Measurements from ENCODE around the gene MORN2. TPM values are rescaled to one million over a fixed set of nuclear protein-coding genes. Genes with fewer than 3 reads are reported as not detected.
A peak's percentile ranks its signal among the peaks of the same experiment; 100 is the strongest.

The MORN2 gene
- total and polyA plus RNA-seq, 2 of the 13 experiments (the other 11 are each of a cell fraction or from before 2014, with no cell fraction given), result 7.0 to 28.0 TPM

DNA sequence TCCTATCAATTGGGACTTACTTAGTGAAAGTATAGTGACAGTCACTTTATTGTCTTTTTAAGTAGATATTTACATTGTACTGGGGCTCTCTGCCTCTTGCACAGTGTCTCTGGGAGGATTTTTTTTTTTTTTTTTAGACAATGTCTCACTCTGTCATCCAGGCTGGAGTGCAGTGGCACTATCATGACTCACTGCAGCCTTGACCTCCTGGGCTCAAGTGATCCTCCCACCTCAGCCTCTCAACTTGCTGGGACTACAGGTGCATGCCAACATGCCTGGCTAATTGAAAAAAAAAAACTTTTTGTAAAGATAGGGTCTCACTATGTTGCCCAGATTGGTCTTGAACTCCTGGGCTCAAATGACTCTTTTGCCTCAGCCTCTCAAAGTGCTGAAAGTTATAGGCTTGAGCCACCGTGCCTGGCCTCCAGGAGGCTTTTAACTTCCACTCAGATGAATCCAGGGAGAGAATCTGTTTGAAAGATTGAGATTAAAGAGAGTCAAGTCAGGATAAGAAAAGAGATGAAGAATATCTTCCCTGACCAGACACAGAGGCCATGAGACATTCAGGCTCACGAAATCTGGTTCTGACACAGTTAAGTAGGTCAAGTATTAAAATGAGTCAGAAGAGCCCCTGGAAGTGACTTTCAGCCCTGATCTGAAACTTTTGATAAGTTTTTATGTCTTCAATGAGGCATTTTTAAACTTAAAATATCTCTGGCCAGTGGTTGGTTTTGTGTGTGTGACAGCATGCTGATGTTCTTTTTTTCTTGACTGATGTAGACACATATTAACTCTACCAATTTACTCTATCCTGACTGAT lies 32.2 kb downstream of the MORN2 start (continued):
- TF ChIP-seq, protein P1, sequence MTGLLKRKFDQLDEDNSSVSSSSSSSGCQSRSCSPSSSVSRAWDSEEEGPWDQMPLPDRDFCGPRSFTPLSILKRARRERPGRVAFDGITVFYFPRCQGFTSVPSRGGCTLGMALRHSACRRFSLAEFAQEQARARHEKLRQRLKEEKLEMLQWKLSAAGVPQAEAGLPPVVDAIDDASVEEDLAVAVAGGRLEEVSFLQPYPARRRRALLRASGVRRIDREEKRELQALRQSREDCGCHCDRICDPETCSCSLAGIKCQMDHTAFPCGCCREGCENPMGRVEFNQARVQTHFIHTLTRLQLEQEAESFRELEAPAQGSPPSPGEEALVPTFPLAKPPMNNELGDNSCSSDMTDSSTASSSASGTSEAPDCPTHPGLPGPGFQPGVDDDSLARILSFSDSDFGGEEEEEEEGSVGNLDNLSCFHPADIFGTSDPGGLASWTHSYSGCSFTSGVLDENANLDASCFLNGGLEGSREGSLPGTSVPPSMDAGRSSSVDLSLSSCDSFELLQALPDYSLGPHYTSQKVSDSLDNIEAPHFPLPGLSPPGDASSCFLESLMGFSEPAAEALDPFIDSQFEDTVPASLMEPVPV (CRISPR knock-in tag; IDR thresholded peaks at IDR 0.05), result no peak
- TF ChIP-seq ZNF235 (CRISPR knock-in tag; IDR thresholded peaks at IDR 0.05; ENCODE audit: borderline replicate concordance) (no peak), NPAS2 (CRISPR knock-in tag; IDR thresholded peaks at IDR 0.05; ENCODE audit: borderline replicate concordance) (no peak), ZNF703 (CRISPR knock-in tag; IDR thresholded peaks at IDR 0.05; ENCODE audit: borderline replicate concordance) (no peak), ZMYM2 (CRISPR knock-in tag; IDR thresholded peaks at IDR 0.05) (peak; percentile 93), ZMAT3 (CRISPR knock-in tag; conservative IDR thresholded peaks at IDR 0.05) (no peak), FOXC1 (CRISPR knock-in tag; IDR thresholded peaks at IDR 0.05; ENCODE audit: borderline replicate concordance) (no peak), ZNF724P (CRISPR knock-in tag; IDR thresholded peaks at IDR 0.05; ENCODE audit: borderline replicate concordance) (no peak), MZF1 (CRISPR knock-in tag; IDR thresholded peaks at IDR 0.05; ENCODE audit: borderline replicate concordance) (no peak), ZNF878 (CRISPR knock-in tag; IDR thresholded peaks at IDR 0.05) (peak; percentile 59; the same call in 1 of the 2 replicates), FOXK1 (CRISPR knock-in tag; IDR thresholded peaks at IDR 0.05; ENCODE audit: borderline replicate concordance, low read depth) (peak; percentile 77; the same call in 1 of the 2 replicates), ZNF224 (CRISPR knock-in tag; IDR thresholded peaks at IDR 0.05) (no peak), MAZ (IDR thresholded peaks at IDR 0.05; ENCODE audit: borderline replicate concordance, low read depth, low read length) (no peak), MAZ (CRISPR knock-in tag; IDR thresholded peaks at IDR 0.05; ENCODE audit: low read depth) (no peak), ZNF563 (CRISPR knock-in tag; IDR thresholded peaks at IDR 0.05) (no peak), RFXAP (CRISPR knock-in tag; IDR thresholded peaks at IDR 0.05; ENCODE audit: borderline replicate concordance) (no peak), ZNF263 (CRISPR knock-in tag; IDR thresholded peaks at IDR 0.05) (0 out of 2 replicates have a peak, but pooled peaks have one; percentile 45), SMAD3 (CRISPR knock-in tag; IDR thresholded peaks at IDR 0.05) (peak; percentile 27; the same call in 1 of the 2 replicates), MBD4 (IDR thresholded peaks at IDR 0.05; ENCODE audit: borderline replicate concordance, low read length) (no peak), FOXJ3 (CRISPR knock-in tag; IDR thresholded peaks at IDR 0.05; ENCODE audit: borderline replicate concordance) (0 out of 2 replicates have a peak, but pooled peaks have one; percentile 18), FOSL1 (CRISPR knock-in tag; IDR thresholded peaks at IDR 0.05; ENCODE audit: borderline replicate concordance) (peak; percentile 87), NCOA1 (CRISPR knock-in tag; IDR thresholded peaks at IDR 0.05) (no peak)
- TF ChIP-seq, protein P2, sequence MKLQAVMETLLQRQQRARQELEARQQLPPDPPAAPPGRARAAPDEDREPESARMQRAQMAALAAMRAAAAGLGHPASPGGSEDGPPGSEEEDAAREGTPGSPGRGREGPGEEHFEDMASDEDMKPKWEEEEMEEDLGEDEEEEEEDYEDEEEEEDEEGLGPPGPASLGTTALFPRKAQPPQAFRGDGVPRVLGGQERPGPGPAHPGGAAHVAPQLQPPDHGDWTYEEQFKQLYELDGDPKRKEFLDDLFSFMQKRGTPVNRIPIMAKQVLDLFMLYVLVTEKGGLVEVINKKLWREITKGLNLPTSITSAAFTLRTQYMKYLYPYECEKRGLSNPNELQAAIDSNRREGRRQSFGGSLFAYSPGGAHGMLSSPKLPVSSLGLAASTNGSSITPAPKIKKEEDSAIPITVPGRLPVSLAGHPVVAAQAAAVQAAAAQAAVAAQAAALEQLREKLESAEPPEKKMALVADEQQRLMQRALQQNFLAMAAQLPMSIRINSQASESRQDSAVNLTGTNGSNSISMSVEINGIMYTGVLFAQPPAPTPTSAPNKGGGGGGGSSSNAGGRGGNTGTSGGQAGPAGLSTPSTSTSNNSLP (IDR thresholded peaks at IDR 0.05; ENCODE audit: low read depth, low read length), result peak; percentile 57; the same call in 1 of the 2 replicates
- TF ChIP-seq, protein P3, sequence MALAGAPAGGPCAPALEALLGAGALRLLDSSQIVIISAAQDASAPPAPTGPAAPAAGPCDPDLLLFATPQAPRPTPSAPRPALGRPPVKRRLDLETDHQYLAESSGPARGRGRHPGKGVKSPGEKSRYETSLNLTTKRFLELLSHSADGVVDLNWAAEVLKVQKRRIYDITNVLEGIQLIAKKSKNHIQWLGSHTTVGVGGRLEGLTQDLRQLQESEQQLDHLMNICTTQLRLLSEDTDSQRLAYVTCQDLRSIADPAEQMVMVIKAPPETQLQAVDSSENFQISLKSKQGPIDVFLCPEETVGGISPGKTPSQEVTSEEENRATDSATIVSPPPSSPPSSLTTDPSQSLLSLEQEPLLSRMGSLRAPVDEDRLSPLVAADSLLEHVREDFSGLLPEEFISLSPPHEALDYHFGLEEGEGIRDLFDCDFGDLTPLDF (CRISPR knock-in tag; IDR thresholded peaks at IDR 0.05), result no peak
- TF ChIP-seq, protein P4, sequence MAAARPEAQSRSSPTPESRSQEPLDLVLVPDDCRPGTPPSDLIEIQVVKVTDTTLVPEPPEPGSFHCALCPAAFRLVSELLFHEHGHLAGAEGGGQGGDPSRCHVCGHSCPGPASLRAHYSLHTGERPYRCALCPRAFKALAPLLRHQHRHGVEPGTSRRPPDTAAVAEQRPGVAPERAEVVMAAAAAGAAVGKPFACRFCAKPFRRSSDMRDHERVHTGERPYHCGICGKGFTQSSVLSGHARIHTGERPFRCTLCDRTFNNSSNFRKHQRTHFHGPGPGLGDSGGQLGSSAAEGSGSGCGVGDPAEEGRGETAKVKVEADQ (CRISPR knock-in tag; IDR thresholded peaks at IDR 0.05; ENCODE audit: borderline replicate concordance), result no peak
